Endothelial cell of coronary artery (primary cell): ENCODE results near the gene VDAC2. TPM values are rescaled to one million over a fixed set of nuclear protein-coding genes. Genes with fewer than 3 reads are reported as not detected.

Experiments used
- total RNA-seq: library from RNA; depleted of rRNA; stranded (reverse); fragments of >200 nt; gene quantifications from 2 replicates; pipeline ENCODE4 v1.2.3, GENCODE V29; 2014

VDAC2 gene
- 130 and 175 TPM in 2 replicates for total RNA-seq

GRCh38 chr10:75210282-75211006 lies at the start of gene VDAC2:
TSS of gene VDAC2 (plus strand) at chr10:75210796. CDS start at chr10:75211159, 363 bp downstream.

GRCh38 chr10:75235375-75236177 lies 25.0 kb downstream of the VDAC2 start, which contains the start of gene COMTD1:
TSS of gene COMTD1 (minus strand) at chr10:75235957. CDS start at chr10:75235928, 29 bp downstream.

Other genes with a start within 250 kb of the VDAC2 start
- gene SAMD8, start 99.1 kb upstream of the VDAC2 start, total RNA-seq: 19.3 and 29.6 TPM in 2 replicates
- gene COMTD1, start 25.2 kb downstream of the VDAC2 start, total RNA-seq: 6.6 and 10.7 TPM in 2 replicates
- gene ZNF503, start 191.0 kb downstream of the VDAC2 start, total RNA-seq: 0.72 and 1.0 TPM in 2 replicates
- 2.1 and 7.9 TPM in 2 replicates for gene LRMDA, start 220.8 kb downstream of the VDAC2 start, total RNA-seq